Measurements from ENCODE around the gene BPNT1.

The BPNT1 gene

GRCh38 chr1:220019071-220019470, 70.5 kb downstream of the BPNT1 start:
- Histone ChIP-seq H4K20me1 (ENCODE audit: insufficient read depth) (no peaks in the 10 kb centered on the region), H3K36me3 (ENCODE audit: insufficient read depth) (peaks cover 23% of the 10 kb centered on the region; the same call in 1 of the 2 replicates)
- TF ChIP-seq CTCF (conservative IDR thresholded peaks at IDR 0.05; ENCODE audit: low read depth, low read length), result no peak

GRCh38 chr1:220013497-220013896, 76.1 kb downstream of the BPNT1 start:
- 0 out of 2 replicates have a peak overlapping the region, but pooled peaks have one; percentile 12 for H3K4me2 ChIP-seq
- H3K27me3 ChIP-seq (ENCODE audit: insufficient read depth, low read depth), result no peaks in the 10 kb centered on the region
- H2AFZ ChIP-seq (ENCODE audit: low read depth), result no peak overlapping the region
- peaks cover 9% of the 10 kb centered on the region; the same call in 1 of the 2 replicates for H3K36me3 ChIP-seq (ENCODE audit: insufficient read depth)
- H3K27ac ChIP-seq, result no peak overlapping the region
- H3K4me3 ChIP-seq (IDR thresholded peaks at IDR 0.05; ENCODE audit: insufficient read depth, low read depth, low read length), result no peak overlapping the region
- no peaks in the 10 kb centered on the region for H3K79me2 ChIP-seq (ENCODE audit: insufficient read depth, low read depth)
- peaks cover 31% of the 10 kb centered on the region for H3K4me1 ChIP-seq (ENCODE audit: low read depth, poor library complexity, severe bottlenecking)
- TF ChIP-seq CTCF (conservative IDR thresholded peaks at IDR 0.05; ENCODE audit: low read depth, low read length), result no peak
- H3K9ac ChIP-seq, result no peak overlapping the region
- H4K20me1 ChIP-seq (ENCODE audit: insufficient read depth), result no peaks in the 10 kb centered on the region

More at GRCh38 chr1:220019071-220019470, 70.5 kb downstream of the BPNT1 start:
- Histone ChIP-seq H3K4me1 (ENCODE audit: low read depth, poor library complexity, severe bottlenecking) (peaks cover 23% of the 10 kb centered on the region), H3K4me2 (no peak overlapping the region), H3K27ac (no peak overlapping the region), H3K27me3 (ENCODE audit: insufficient read depth, low read depth) (no peaks in the 10 kb centered on the region), H3K79me2 (ENCODE audit: insufficient read depth, low read depth) (no peaks in the 10 kb centered on the region), H3K4me3 (IDR thresholded peaks at IDR 0.05; ENCODE audit: insufficient read depth, low read depth, low read length) (no peak overlapping the region), H3K9ac (no peak overlapping the region), H2AFZ (ENCODE audit: low read depth) (no peak overlapping the region)

GRCh38 chr1:220012259-220012658, 77.3 kb downstream of the BPNT1 start:
- TF ChIP-seq CTCF (conservative IDR thresholded peaks at IDR 0.05; ENCODE audit: low read depth, low read length), result no peak; the same call in 1 of the 2 replicates
- Histone ChIP-seq H3K27ac (0 out of 2 replicates have a peak overlapping the region, but pooled peaks have one; percentile 11), H3K4me1 (ENCODE audit: low read depth, poor library complexity, severe bottlenecking) (peaks cover 31% of the 10 kb centered on the region), H4K20me1 (ENCODE audit: insufficient read depth) (no peaks in the 10 kb centered on the region), H2AFZ (ENCODE audit: low read depth) (no peak overlapping the region), H3K9ac (no peak overlapping the region), H3K27me3 (ENCODE audit: insufficient read depth, low read depth) (no peaks in the 10 kb centered on the region), H3K79me2 (ENCODE audit: insufficient read depth, low read depth) (no peaks in the 10 kb centered on the region), H3K4me3 (IDR thresholded peaks at IDR 0.05; ENCODE audit: insufficient read depth, low read depth, low read length) (no peak overlapping the region), H3K36me3 (ENCODE audit: insufficient read depth) (peaks cover 7% of the 10 kb centered on the region; the same call in 1 of the 2 replicates), H3K4me2 (no peak overlapping the region)

GRCh38 chr1:220011620-220012019, 78.0 kb downstream of the BPNT1 start:
- H3K4me1 ChIP-seq (ENCODE audit: low read depth, poor library complexity, severe bottlenecking), result peaks cover 31% of the 10 kb centered on the region
- H3K4me3 ChIP-seq (IDR thresholded peaks at IDR 0.05; ENCODE audit: insufficient read depth, low read depth, low read length), result no peak overlapping the region
- no peak for TF ChIP-seq CTCF (conservative IDR thresholded peaks at IDR 0.05; ENCODE audit: low read depth, low read length)

More at GRCh38 chr1:220011620-220012019, 78.0 kb downstream of the BPNT1 start:
- Histone ChIP-seq H3K79me2 (ENCODE audit: insufficient read depth, low read depth) (no peaks in the 10 kb centered on the region), H3K36me3 (ENCODE audit: insufficient read depth) (peaks cover 7% of the 10 kb centered on the region; the same call in 1 of the 2 replicates), H4K20me1 (ENCODE audit: insufficient read depth) (no peaks in the 10 kb centered on the region), H3K9ac (no peak overlapping the region), H2AFZ (ENCODE audit: low read depth) (no peak overlapping the region), H3K4me2 (no peak overlapping the region), H3K27me3 (ENCODE audit: insufficient read depth, low read depth) (no peaks in the 10 kb centered on the region), H3K27ac (no peak overlapping the region)

Data from KMS-11 (cell line).